K562 (cell line): Measurements from ENCODE around the gene CDYL2. TPM values are rescaled to one million over a fixed set of nuclear protein-coding genes. Genes with fewer than 3 reads are reported as not detected.

Experiments used
- ATAC-seq: fragments of 200-7000 bp; cut with Tn5 transposase; 3 replicates; pipeline ENCODE4 v1.9.1; 2020; ENCODE audit warnings: moderate library complexity
- BruUV-seq: library from RNA; stranded (reverse); fragments of 400-500 nt; replicated peaks from 2 replicates; lab custom pipeline; 2021; lab: Mats Ljungman, UMichigan
- CTCF ChIA-PET: fragments of 300-600 bp; formaldehyde crosslinking; extraction: SDS; loops from one replicate; lab custom pipeline; 2021; ENCODE audit warnings: low intra/inter-chr PET ratio; lab: Yijun Ruan, JAX
- POLR2A ChIA-PET: fragments of 300-600, 350-650 bp; sonication (Branson Sonifier 250); formaldehyde crosslinking; extraction: SDS; loops from one replicate; lab custom pipeline; 2021; ENCODE audit warnings: antibody characterized with exemption, inconsistent platforms; lab: Yijun Ruan, JAX
- DNase-seq, 4 experiments: peaks; one replicate each; pipeline versions ENCODE4 v3.0.0 to v3.0.0-alpha.2; 2011 to 2018; ENCODE audit warnings: low spot score in 3 of 4, mixed read lengths in 3 of 4; ENCODE audit errors: extremely low read depth in 1 of 4
- FAIRE-seq: peaks from 2 replicates; lab custom pipeline; 2011; peaks lifted over from hg19 to GRCh38; lab: Jason Lieb, UNC
- H2AFZ ChIP-seq: 2 replicates; pipeline ENCODE4 v1.6.0; 2011; ENCODE audit warnings: low read depth, low read length, control low read depth, inconsistent platforms
- H3K27ac ChIP-seq: fragments of 200-600 bp; 3 replicates; pipeline ENCODE4 v1.8.0; 2011; ENCODE audit warnings: low read depth, mild to moderate bottlenecking, control low read depth, inconsistent platforms, low read length, moderate library complexity, mixed read lengths; ENCODE audit errors: extremely low read depth
- H3K27me3 ChIP-seq, 2 experiments: fragments of 300-600 bp in 1 of 2; 2 replicates in 1 of 2; 3 replicates in 1 of 2; pipeline versions ENCODE4 v1.6.0 to v1.8.0; 2011; ENCODE audit warnings: inconsistent platforms in 2 of 2, low read length in 2 of 2, mild to moderate bottlenecking in 1 of 2, mixed read lengths in 1 of 2, moderate library complexity in 1 of 2; ENCODE audit not compliant: control insufficient read depth in 2 of 2, insufficient read depth in 2 of 2
- H3K36me3 ChIP-seq: fragments of 300-600 bp; 3 replicates; pipeline ENCODE4 v1.8.0; 2011; ENCODE audit warnings: mild to moderate bottlenecking, low read length, inconsistent platforms; ENCODE audit not compliant: control insufficient read depth, insufficient read depth
- H3K4me1 ChIP-seq, 2 experiments: fragments of 200-600 bp in 1 of 2; replicated peaks in 1 of 2; 2 replicates in 1 of 2; 3 replicates in 1 of 2; pipeline versions ENCODE4 v1.5.1 to v1.8.0; 2011; ENCODE audit warnings: inconsistent platforms in 2 of 2, low read length in 2 of 2, mild to moderate bottlenecking in 1 of 2, mixed read lengths in 1 of 2, moderate library complexity in 1 of 2; ENCODE audit not compliant: control insufficient read depth in 2 of 2, insufficient read depth in 2 of 2
- H3K4me2 ChIP-seq: 2 replicates; pipeline ENCODE4 v1.6.1; 2011; ENCODE audit warnings: low read length, control low read depth, inconsistent platforms, mixed read lengths; ENCODE audit not compliant: insufficient read depth
- H3K4me3 ChIP-seq: fragments of 200-600 bp; sonication (generic), shearing (Covaris generic); 2 replicates; pipeline ENCODE4 v1.5.1; 2016; ENCODE audit warnings: control low read depth, inconsistent platforms
- H3K79me2 ChIP-seq: fragments of 200-600 bp; 3 replicates; pipeline ENCODE4 v1.8.0; 2011; ENCODE audit warnings: low read length, inconsistent platforms; ENCODE audit not compliant: control insufficient read depth, insufficient read depth
- H3K9ac ChIP-seq, 2 experiments: 2 replicates each; pipeline versions ENCODE4 v1.6.0 to v1.6.1; 2011; ENCODE audit warnings: low read depth in 2 of 2, low read length in 2 of 2, control low read depth in 1 of 2, inconsistent platforms in 1 of 2, mild to moderate bottlenecking in 1 of 2, mixed read lengths in 1 of 2; ENCODE audit not compliant: insufficient read depth in 1 of 2
- H3K9me1 ChIP-seq: one replicate; pipeline ENCODE4 v1.6.0; 2011; ENCODE audit warnings: inconsistent platforms, mild to moderate bottlenecking, low read length, moderate library complexity; ENCODE audit not compliant: control insufficient read depth, insufficient read depth
- H3K9me3 ChIP-seq: replicated peaks from 2 replicates; pipeline ENCODE4 v1.5.1; 2011; ENCODE audit warnings: low read depth, low read length, inconsistent platforms; ENCODE audit not compliant: control insufficient read depth, insufficient read depth
- H4K20me1 ChIP-seq: replicated peaks from 2 replicates; pipeline ENCODE4 v1.6.1; 2011; ENCODE audit warnings: low read length, inconsistent platforms, mixed read lengths; ENCODE audit not compliant: control insufficient read depth, insufficient read depth
- E2F6 ChIP-seq, 2 experiments: IDR thresholded peaks; 2 replicates each; pipeline ENCODE4 v1.6.1; 2011; ENCODE audit warnings: borderline replicate concordance in 1 of 2, control low read depth in 1 of 2, low read depth in 1 of 2, low read length in 1 of 2, mild to moderate bottlenecking in 1 of 2, mixed read lengths in 1 of 2, moderate library complexity in 1 of 2; ENCODE audit not compliant: insufficient read depth in 1 of 2, insufficient read length in 1 of 2, poor library complexity in 1 of 2, severe bottlenecking in 1 of 2; ENCODE audit errors: extremely low read depth in 1 of 2
- EWSR1 ChIP-seq: fragments of 450-650 bp; IDR thresholded peaks from 2 replicates; pipeline ENCODE4 v1.6.1; 2018; ENCODE audit warnings: borderline replicate concordance, mild to moderate bottlenecking, low read depth, moderate library complexity; ENCODE audit not compliant: partially characterized antibody
- GATAD2A ChIP-seq: fragments of 450-650 bp; IDR thresholded peaks from 2 replicates; pipeline ENCODE4 v1.6.1; 2017
- HMGN3 ChIP-seq: IDR thresholded peaks from 2 replicates; pipeline ENCODE4 v1.6.1; 2011; ENCODE audit warnings: borderline replicate concordance, low read depth, mild to moderate bottlenecking, mixed read lengths, low read length; ENCODE audit not compliant: insufficient read length; ENCODE audit errors: extremely low read depth
- IRF2 ChIP-seq: sonication (generic); formaldehyde crosslinking; IDR thresholded peaks from 2 replicates; pipeline ENCODE4 v1.8.1; 2022; ENCODE audit warnings: mild to moderate bottlenecking, missing genetic modification reagents
- MLX ChIP-seq, 2 experiments: fragments of 450-650 bp in 1 of 2; sonication (generic) in 1 of 2; formaldehyde crosslinking; conservative IDR thresholded peaks; 2 replicates each; pipeline versions ENCODE4 v1.4.0 to v1.8.1; 2020 to 2022; ENCODE audit warnings: mild to moderate bottlenecking in 1 of 2, missing genetic modification reagents in 1 of 2
- NR0B1 ChIP-seq: fragments of 450-650 bp; IDR thresholded peaks from one replicate; pipeline ENCODE4 v1.6.1; 2018; ENCODE audit warnings: mild to moderate bottlenecking, moderate library complexity; ENCODE audit not compliant: partially characterized antibody
- PHF20 ChIP-seq: fragments of 450-650 bp; IDR thresholded peaks from 2 replicates; pipeline ENCODE4 v1.6.1; 2018; ENCODE audit not compliant: partially characterized antibody
- SMAD3 ChIP-seq: fragments of 450-650 bp; formaldehyde crosslinking; conservative IDR thresholded peaks from 2 replicates; pipeline ENCODE4 v1.4.0; 2020; ENCODE audit warnings: mild to moderate bottlenecking
- ZNF586 ChIP-seq: fragments of 450-650 bp; formaldehyde crosslinking; conservative IDR thresholded peaks from 2 replicates; pipeline ENCODE4 v1.4.0; 2020; ENCODE audit warnings: mild to moderate bottlenecking, moderate library complexity
- WGBS: fragments of 100-300 bp; shearing (Covaris generic); methylation state at CpG from one replicate; pipeline ENCODE4 v1.1.6; 2016; ENCODE audit warnings: low coverage, mixed read lengths; ENCODE audit not compliant: insufficient coverage; ENCODE audit errors: missing lambda C conversion rate; 5-methylcytosine and 5-hydroxymethylcytosine counted together
- in situ Hi-C: fragments of 300-500 bp; cut with MboI; formaldehyde crosslinking; loops from 4 replicates; pipeline ENCODE4 v1.15.0; 2018; ENCODE audit warnings: inconsistent platforms, mixed read lengths
- intact Hi-C: fragments of 100-400 bp; cut with micrococcal nuclease; formaldehyde crosslinking; loops from 2 replicates; pipeline ENCODE4 v1.14.2; 2022
- polyA plus RNA-seq, 8 experiments: library from polyadenylated mRNA; depleted of rRNA in 4 of 8; stranded (reverse) in 5 of 8; unstranded in 3 of 8; fragments of >200 nt; fragmentation: Nextera tagmentation in 2 of 8; fragmentation: Illumina TruSeq in 1 of 8; extraction: Ambion mirVana in 2 of 8; extraction: Trizol in 1 of 8; gene quantifications; 2 replicates each; pipeline versions ENCODE4 v1.2.1 to v1.2.3, GENCODE V29; 2011 to 2014; ENCODE audit warnings: inconsistent platforms in 1 of 8, missing spikeins in 1 of 8
- total RNA-seq, 7 experiments: library from RNA; depleted of rRNA in 6 of 7; stranded (reverse); fragments of >200 nt in 6 of 7; fragmentation: Illumina TruSeq in 2 of 7; extraction: Trizol in 2 of 7; gene quantifications; 2 replicates each; pipeline versions ENCODE4 v1.2.1 to v1.2.3, GENCODE V29; 2011 to 2021; ENCODE audit warnings: low replicate concordance in 1 of 7

CDYL2 gene
- total and polyA plus RNA-seq, 9 of the 15 experiments (the other 6 are each of a cell fraction or from before 2014, with no cell fraction given), result under 0.01 to 0.04 (median 0.01) TPM; not detected in 6

- TF ChIP-seq MLX (CRISPR knock-in tag; conservative IDR thresholded peaks at IDR 0.05) (no peak), SMAD3 (no peak), IRF2 (CRISPR knock-in tag) (no peak), EWSR1 (no peak), HMGN3 (no peak)
Observed at GRCh38 chr16:80687606-80688005, 116.8 kb downstream of the CDYL2 start (continued).

- intact Hi-C loops (no loop called here), in situ Hi-C loops (no loop called here)
- Histone ChIP-seq H3K79me2 (no peaks in the 10 kb centered on the region), H3K27ac (no peak overlapping the region), H3K36me3 (no peaks in the 10 kb centered on the region), H3K27me3 (peaks cover 0 to 19% of the 10 kb centered on the region in 2 experiments; a peak in 4 of 5 replicates), H3K9me3 (no peaks in the 10 kb centered on the region), H3K4me2 (no peak overlapping the region), H3K4me3 (no peak overlapping the region), H3K9me1 (no peaks in the 10 kb centered on the region), H3K9ac (no peak overlapping the region), H2AFZ (no peak overlapping the region), H3K4me1 (no peaks in the 10 kb centered on the region), H4K20me1 (peaks cover 4% of the 10 kb centered on the region; the same call in 1 of the 2 replicates)
- CTCF ChIA-PET, result no interaction called here
- ATAC-seq, result no peak
- no peak for DNase-seq
- WGBS, result 1% methylated on average over 10 of the region's 10 CpGs
- POLR2A ChIA-PET, result no interaction called here
- no peak for TF ChIP-seq PHF20
- no peak for TF ChIP-seq NR0B1
- no peak for TF ChIP-seq ZNF586 (CRISPR knock-in tag)
- no peak for TF ChIP-seq E2F6 (IDR thresholded peaks at IDR 0.05; ENCODE audit: borderline replicate concordance in 1 of 2, extremely low read depth in 1 of 2, insufficient read depth in 1 of 2, insufficient read length in 1 of 2, low read depth in 1 of 2, low read length in 1 of 2, poor library complexity in 1 of 2, severe bottlenecking in 1 of 2)
- TF ChIP-seq GATAD2A, result no peak
- no TSS peak for BruUV-seq
- FAIRE-seq, result no peak
Observed at GRCh38 chr16:80684906-80685305, 119.5 kb downstream of the CDYL2 start.
